Astrocyte (in vitro differentiated cells and primary cell): Measurements from ENCODE around the gene EIF3L. TPM values are rescaled to one million over a fixed set of nuclear protein-coding genes. Genes with fewer than 3 reads are reported as not detected.

Source experiments
- DNase-seq: peaks from one replicate; pipeline ENCODE4 v3.0.0-alpha.2; 2010; ENCODE audit warnings: low read depth
- FAIRE-seq: peaks from 2 replicates; lab custom pipeline; 2011; peaks lifted over from hg19 to GRCh38; lab: Jason Lieb, UNC
- H2AFZ ChIP-seq: 2 replicates; pipeline ENCODE4 v1.6.0; 2012; ENCODE audit warnings: low read depth, low read length, inconsistent platforms
- H3K27ac ChIP-seq: 2 replicates; pipeline ENCODE4 v1.5.1; 2011; ENCODE audit warnings: low read depth, low read length, inconsistent platforms
- H3K27me3 ChIP-seq: 2 replicates; pipeline ENCODE4 v1.6.0; 2011; ENCODE audit warnings: low read length, inconsistent platforms; ENCODE audit not compliant: insufficient read depth
- H3K36me3 ChIP-seq: 2 replicates; pipeline ENCODE4 v1.5.1; 2011; ENCODE audit warnings: low read length, inconsistent platforms; ENCODE audit not compliant: insufficient read depth
- H3K4me1 ChIP-seq: 2 replicates; pipeline ENCODE4 v1.5.1; 2011; ENCODE audit warnings: low read length, inconsistent platforms; ENCODE audit not compliant: insufficient read depth
- H3K4me2 ChIP-seq: 2 replicates; pipeline ENCODE4 v1.6.0; 2012; ENCODE audit warnings: low read length, inconsistent platforms
- H3K4me3 ChIP-seq: 2 replicates; pipeline ENCODE4 v1.5.1; 2011; ENCODE audit warnings: low read depth, mild to moderate bottlenecking, low read length, inconsistent platforms; ENCODE audit not compliant: insufficient read depth
- H3K79me2 ChIP-seq: 2 replicates; pipeline ENCODE4 v1.6.0; 2012; ENCODE audit warnings: mild to moderate bottlenecking, low read length, inconsistent platforms; ENCODE audit not compliant: insufficient read depth
- H3K9ac ChIP-seq: 2 replicates; pipeline ENCODE4 v1.6.0; 2012; ENCODE audit warnings: mild to moderate bottlenecking, low read length, inconsistent platforms
- H3K9me3 ChIP-seq: 2 replicates; pipeline ENCODE4 v1.5.1; 2012; ENCODE audit warnings: low read depth, mild to moderate bottlenecking, low read length, inconsistent platforms; ENCODE audit not compliant: insufficient read depth
- H4K20me1 ChIP-seq: 2 replicates; pipeline ENCODE4 v1.6.0; 2012; ENCODE audit warnings: low read length, inconsistent platforms; ENCODE audit not compliant: insufficient read depth
- H3K27ac Mint-ChIP-seq: one replicate; pipeline ENCODE4 v1.8.0; 2021; ENCODE audit warnings: mild to moderate bottlenecking, mixed read lengths; ENCODE audit not compliant: unreplicated experiment
- H3K27me3 Mint-ChIP-seq: one replicate; pipeline ENCODE4 v1.8.0; 2021; ENCODE audit warnings: low read depth, mixed read lengths; ENCODE audit not compliant: unreplicated experiment
- H3K36me3 Mint-ChIP-seq: one replicate; pipeline ENCODE4 v1.8.0; 2021; ENCODE audit warnings: low read depth, mixed read lengths; ENCODE audit not compliant: unreplicated experiment
- H3K4me1 Mint-ChIP-seq: one replicate; pipeline ENCODE4 v1.8.0; 2021; ENCODE audit warnings: low read depth, mixed read lengths; ENCODE audit not compliant: unreplicated experiment
- H3K4me3 Mint-ChIP-seq: one replicate; pipeline ENCODE4 v1.8.0; 2021; ENCODE audit warnings: mild to moderate bottlenecking, moderate library complexity, mixed read lengths; ENCODE audit not compliant: unreplicated experiment
- H3K9me3 Mint-ChIP-seq: one replicate; pipeline ENCODE4 v1.8.0; 2021; ENCODE audit warnings: mild to moderate bottlenecking, mixed read lengths; ENCODE audit not compliant: unreplicated experiment
- CTCF ChIP-seq: IDR thresholded peaks from 2 replicates; pipeline ENCODE4 v1.5.1; 2011; ENCODE audit warnings: low read depth, mild to moderate bottlenecking, inconsistent platforms, low read length, moderate library complexity; ENCODE audit not compliant: insufficient read depth
- EZH2 ChIP-seq: IDR thresholded peaks from 2 replicates; pipeline ENCODE4 v1.6.1; 2012; ENCODE audit warnings: mild to moderate bottlenecking, low read length, inconsistent platforms; ENCODE audit not compliant: insufficient read depth
- total RNA-seq: library from RNA; stranded (reverse); gene quantifications from 2 replicates; pipeline ENCODE4 v1.2.1, GENCODE V29; 2021

Gene EIF3L
- total RNA-seq, 1 donor from 2014 or later, result 323 TPM

- H3K27ac Mint-ChIP-seq, result no peak overlapping the region
- no peak overlapping the region for H3K4me3 ChIP-seq
Measured at GRCh38 chr22:37884420-37884819, 35.2 kb downstream of the EIF3L start.

GRCh38 chr22:37887584-37888378, 38.6 kb downstream of the EIF3L start:
- Histone ChIP-seq H3K4me3 (no peak overlapping the region), H3K27me3 (no peaks in the 10 kb centered on the region), H3K4me2 (peak overlapping the region; percentile 40), H3K79me2 (peaks cover 28% of the 10 kb centered on the region), H4K20me1 (peaks cover 30% of the 10 kb centered on the region), H3K9me3 (no peaks in the 10 kb centered on the region), H3K27ac (no peak overlapping the region), H3K36me3 (peaks cover 21% of the 10 kb centered on the region), H3K4me1 (peaks cover 10% of the 10 kb centered on the region), H2AFZ (no peak overlapping the region), H3K9ac (no peak overlapping the region)
- FAIRE-seq (peak; percentile 26), DNase-seq (peak; percentile 68)
- Mint-ChIP-seq H3K27me3 (no peaks in the 10 kb centered on the region), H3K27ac (peak overlapping the region; percentile 36), H3K36me3 (peaks cover 21% of the 10 kb centered on the region), H3K9me3 (no peaks in the 10 kb centered on the region), H3K4me1 (peaks cover 27% of the 10 kb centered on the region), H3K4me3 (peak overlapping the region; percentile 5)
- TF ChIP-seq CTCF (peak; percentile 42), EZH2 (no peak)

More at GRCh38 chr22:37884420-37884819, 35.2 kb downstream of the EIF3L start:
- no peak overlapping the region for H3K4me2 ChIP-seq
- Mint-ChIP-seq H3K36me3 (peaks cover 18% of the 10 kb centered on the region), H3K27me3 (no peaks in the 10 kb centered on the region), H3K9me3 (no peaks in the 10 kb centered on the region), H3K4me3 (peak overlapping the region; percentile 34), H3K4me1 (peaks cover 20% of the 10 kb centered on the region)
- H2AFZ ChIP-seq, result no peak overlapping the region
- TF ChIP-seq CTCF (no peak), EZH2 (no peak)
- DNase-seq, result no peak
- H3K36me3 ChIP-seq, result peaks cover 26% of the 10 kb centered on the region
- peaks cover 50% of the 10 kb centered on the region for H3K79me2 ChIP-seq
- H4K20me1 ChIP-seq, result peaks cover 48% of the 10 kb centered on the region
- no peak overlapping the region for H3K27ac ChIP-seq
- H3K9me3 ChIP-seq, result no peaks in the 10 kb centered on the region
- H3K27me3 ChIP-seq, result no peaks in the 10 kb centered on the region
- H3K9ac ChIP-seq, result no peak overlapping the region
- H3K4me1 ChIP-seq, result peaks cover 16% of the 10 kb centered on the region
- FAIRE-seq, result no peak

- DNase-seq, result no peak
- Histone ChIP-seq H3K9me3 (no peaks in the 10 kb centered on the region), H2AFZ (no peak overlapping the region), H3K27ac (no peak overlapping the region), H3K79me2 (no peaks in the 10 kb centered on the region), H3K4me1 (peaks cover 15% of the 10 kb centered on the region), H4K20me1 (peaks cover 10% of the 10 kb centered on the region), H3K9ac (no peak overlapping the region), H3K27me3 (no peaks in the 10 kb centered on the region), H3K4me3 (no peak overlapping the region), H3K4me2 (no peak overlapping the region), H3K36me3 (peaks cover 19% of the 10 kb centered on the region)
- Mint-ChIP-seq H3K27ac (no peak overlapping the region), H3K27me3 (no peaks in the 10 kb centered on the region), H3K4me1 (peaks cover 54% of the 10 kb centered on the region), H3K4me3 (no peak overlapping the region), H3K9me3 (no peaks in the 10 kb centered on the region), H3K36me3 (peaks cover 19% of the 10 kb centered on the region)
- FAIRE-seq, result no peak
- TF ChIP-seq CTCF, result no peak
- no peak for TF ChIP-seq EZH2
Measured at GRCh38 chr22:37891926-37892325, 42.7 kb downstream of the EIF3L start.
